SK-MEL-5 (cell line): ENCODE measurements around the gene PI4KA. TPM values are rescaled to one million over a fixed set of nuclear protein-coding genes. Genes with fewer than 3 reads are reported as not detected.
A peak's percentile ranks its signal among the peaks of the same experiment; 100 is the strongest.
"Not testable (repeated sequence)": the region's sequence is repeated elsewhere in the genome, so short reads cannot be mapped to it uniquely, and the experiment has no call there.

Source experiments
- DNase-seq: peaks from one replicate; pipeline ENCODE4 v3.0.0-alpha.2; 2016; ENCODE audit warnings: low read depth, low spot score
- in situ Hi-C: cut with HindIII; loops from 2 replicates; pipeline ENCODE4 v1.10.0; 2016; ENCODE audit warnings: low sequenced_read_pairs, high pct_unique_total_duplicates, low pct_unique_long_range_greater_than_20kb
- total RNA-seq: library from RNA; depleted of rRNA; stranded (reverse); fragments of >200 nt; shearing (Covaris generic); gene quantifications from 2 replicates; pipeline ENCODE4 v1.2.3, GENCODE V29; 2014

The PI4KA gene
- total RNA-seq, 1 experiment from 2014 or later = 29.3 TPM

- in situ Hi-C loops = no loop called here
- no peak for DNase-seq
Observed at GRCh38 chr22:20862540-20862939, 3.9 kb upstream of the PI4KA start.

GRCh38 chr22:20859615-20860014 lies 1.0 kb upstream of the PI4KA start:
- no peak for DNase-seq
- in situ Hi-C loops = no loop called here

GRCh38 chr22:20857838-20858614 lies 585 bp downstream of the PI4KA start:
- in situ Hi-C loops = no loop called here
- DNase-seq = peak; percentile 83

- in situ Hi-C loops = no loop called here
Observed at GRCh38 chr22:20857247-20857643, 1.4 kb downstream of the PI4KA start.

GRCh38 chr22:20853236-20853660 lies 5.4 kb downstream of the PI4KA start:
- DNase-seq = no peak
- in situ Hi-C loops = no loop called here

More at GRCh38 chr22:20857247-20857643, 1.4 kb downstream of the PI4KA start:
- no peak for DNase-seq

DNA sequence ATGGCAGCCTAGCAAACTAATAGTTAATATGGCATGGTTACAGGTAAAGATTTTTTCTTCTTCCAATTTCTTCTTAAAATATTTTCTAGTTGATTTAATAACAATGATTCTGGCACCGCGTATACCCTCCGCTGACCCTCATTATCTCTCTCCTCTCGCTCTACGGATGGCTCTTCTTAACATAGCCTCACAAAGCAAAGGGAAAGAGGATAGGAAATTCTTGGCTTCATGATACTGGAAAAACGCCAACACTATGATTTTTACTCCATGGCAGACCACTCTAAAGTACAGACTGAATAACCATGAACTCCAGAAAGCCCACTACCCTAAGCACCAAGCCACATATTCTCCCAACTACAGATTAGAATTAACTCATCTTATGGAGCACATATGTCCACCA lies 6.1 kb downstream of the PI4KA start:
- DNase-seq = no peak
- in situ Hi-C loops = no loop called here

DNA sequence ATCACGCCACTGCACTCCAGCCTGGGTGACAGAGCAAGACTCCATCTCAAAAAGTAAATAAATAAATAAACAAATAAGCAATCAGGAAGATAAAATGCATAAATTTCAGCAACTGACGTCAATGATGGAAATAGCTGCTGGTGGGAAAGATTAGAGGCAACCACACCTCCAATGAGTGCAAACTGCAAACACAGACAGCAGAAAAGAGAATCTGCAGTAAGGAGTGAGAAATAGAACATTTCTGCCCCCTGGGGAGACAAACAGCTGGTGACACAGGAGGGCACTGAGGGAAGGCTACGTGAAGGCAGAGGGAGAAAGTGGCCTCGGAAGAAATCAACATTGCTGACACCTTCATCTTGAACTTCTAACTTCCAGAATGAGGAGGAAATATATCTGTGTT lies 6.5 kb downstream of the PI4KA start:
- no peak for DNase-seq
- in situ Hi-C loops = no loop called here

GRCh38 chr22:20847318-20847822 lies 11.2 kb downstream of the PI4KA start:
- no peak for DNase-seq
- in situ Hi-C loops = no loop called here

DNA sequence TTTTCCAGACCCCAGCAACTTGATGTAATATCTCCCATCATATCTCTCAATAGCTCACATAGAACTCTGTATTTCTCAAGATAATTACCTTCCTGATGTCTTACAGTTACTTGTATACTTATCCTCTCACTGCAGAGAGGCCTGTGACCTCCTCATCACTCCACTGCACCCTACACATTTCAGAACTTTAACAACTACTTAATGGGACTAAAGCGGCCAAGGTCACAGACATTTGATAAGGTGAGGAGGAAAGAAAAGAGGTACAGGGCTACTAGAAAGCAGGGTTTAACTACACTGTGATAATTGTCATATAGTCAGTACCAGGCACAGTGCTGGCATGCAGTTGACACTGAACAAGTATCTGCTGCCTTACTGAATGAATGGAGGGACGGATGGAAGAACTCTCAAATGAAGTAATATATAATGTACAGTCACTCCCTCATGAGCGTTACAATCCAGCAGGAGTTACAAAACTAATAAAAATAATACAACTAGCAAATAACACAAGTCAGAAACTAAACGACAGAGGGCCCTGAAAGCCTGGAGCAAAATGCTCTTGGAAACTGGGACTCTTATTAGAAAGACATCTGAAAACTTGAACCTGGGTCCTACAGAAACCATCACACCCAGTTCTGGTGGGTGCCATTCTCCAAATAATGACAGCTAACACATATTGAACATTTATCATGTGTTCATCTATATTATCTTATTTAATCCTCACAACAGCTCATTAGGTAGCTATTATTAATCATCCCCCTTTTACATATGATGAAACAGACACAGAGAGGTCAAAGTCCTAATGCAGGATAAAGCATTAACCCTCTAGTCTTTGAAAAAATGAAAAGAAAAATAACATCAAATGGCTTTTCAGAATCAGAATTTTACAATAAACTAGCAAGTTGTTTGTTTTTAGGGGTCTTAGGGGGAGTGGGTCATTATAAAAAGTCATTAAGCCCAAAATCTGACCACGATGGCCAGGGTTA lies 14.3 kb downstream of the PI4KA start:
- in situ Hi-C loops = no loop called here

GRCh38 chr22:20843501-20843900 lies 15.1 kb downstream of the PI4KA start:
- in situ Hi-C loops = no loop called here
- no peak for DNase-seq

More for the DNA sequence above, 14.3 kb downstream of the PI4KA start:
- no peak for DNase-seq

DNA sequence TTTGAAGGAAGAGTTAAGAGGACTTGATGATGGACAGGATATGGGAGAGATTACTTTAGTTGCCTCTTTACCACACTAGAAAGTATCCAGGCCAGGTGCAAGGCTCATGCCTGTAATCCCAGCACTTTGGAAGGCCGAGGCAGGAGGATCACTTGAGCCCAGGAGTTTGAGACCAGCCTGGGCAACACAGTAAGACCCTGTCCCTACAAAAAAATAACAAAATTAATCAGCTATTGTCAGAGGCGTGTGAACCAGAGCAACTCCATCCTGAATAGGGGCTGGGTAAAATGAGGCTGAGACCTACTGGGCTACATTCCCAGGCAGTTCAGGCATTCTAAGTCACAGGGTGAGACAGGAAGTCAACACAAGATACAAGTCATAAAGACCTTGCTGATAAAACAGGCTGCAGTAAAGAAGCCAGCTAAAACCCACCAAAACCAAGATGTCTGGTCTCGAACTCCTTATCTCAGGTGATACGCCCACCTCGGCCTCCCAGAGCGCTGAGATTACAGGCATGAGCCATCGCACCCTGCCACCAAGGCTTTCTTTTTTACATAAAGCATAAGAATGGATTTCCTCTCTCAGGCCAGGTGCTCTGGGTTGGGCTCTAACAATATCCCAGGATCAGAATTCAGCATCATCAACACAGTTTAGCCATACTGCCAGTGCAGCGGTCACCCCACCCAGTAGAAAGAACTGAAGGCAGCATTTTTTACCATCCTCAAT lies 17.8 kb downstream of the PI4KA start:
- no peak for DNase-seq
- in situ Hi-C loops = no loop called here

DNA sequence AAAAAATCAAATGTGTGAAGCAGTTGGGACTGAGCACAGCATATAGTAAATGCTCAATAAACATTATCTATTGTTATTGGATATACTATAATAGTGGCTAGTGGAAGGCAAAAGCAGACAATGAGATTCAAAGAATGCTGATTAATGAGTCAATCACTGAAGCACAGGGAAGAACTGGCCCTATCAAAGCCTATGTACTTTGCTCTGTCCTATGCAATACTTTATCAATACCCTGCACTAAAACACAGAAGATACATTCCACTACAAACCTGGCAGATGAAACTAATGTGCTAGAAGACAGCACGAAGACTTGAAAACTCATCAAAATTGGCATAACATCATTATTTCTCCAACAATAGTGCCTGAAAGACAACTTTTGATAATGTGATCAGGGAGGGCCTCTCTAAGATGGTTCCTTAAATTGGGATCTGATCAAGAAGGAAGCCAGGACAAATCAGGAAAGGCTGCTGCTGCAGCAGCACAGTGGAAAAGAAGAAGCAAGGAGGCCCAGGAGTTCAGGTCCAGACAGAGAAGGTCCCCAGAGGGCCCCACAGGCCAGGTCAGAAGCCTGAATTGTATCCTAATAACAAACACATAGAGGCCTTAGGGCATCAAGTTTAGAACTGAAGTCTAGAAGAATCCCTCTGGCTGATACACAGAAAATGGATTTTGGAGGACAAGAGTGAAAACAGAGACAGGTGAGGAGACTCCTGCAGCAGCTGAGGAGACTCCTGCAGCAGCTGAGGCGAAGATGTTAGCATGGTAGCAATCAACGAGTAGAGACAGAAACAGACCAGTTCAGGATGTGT lies 18.6 kb downstream of the PI4KA start:
- in situ Hi-C loops = no loop called here
- no peak for DNase-seq

- in situ Hi-C loops = not testable (repeated sequence)
Observed at GRCh38 chr22:20839354-20839753, 19.3 kb downstream of the PI4KA start.

GRCh38 chr22:20836987-20837823 lies 21.4 kb downstream of the PI4KA start:
- no peak for DNase-seq
- in situ Hi-C loops = no loop called here

More at GRCh38 chr22:20839354-20839753, 19.3 kb downstream of the PI4KA start:
- not testable (repeated sequence) for DNase-seq

- in situ Hi-C loops = no loop called here
Observed at GRCh38 chr22:20834725-20835124, 23.9 kb downstream of the PI4KA start.

GRCh38 chr22:20834206-20834605 lies 24.4 kb downstream of the PI4KA start:
- no peak for DNase-seq
- in situ Hi-C loops = no loop called here

More at GRCh38 chr22:20834725-20835124, 23.9 kb downstream of the PI4KA start:
- DNase-seq = no peak
